Measurements from ENCODE around the gene MRPL14. TPM values are rescaled to one million over a fixed set of nuclear protein-coding genes. Genes with fewer than 3 reads are reported as not detected.

MRPL14 gene
- 50.2 and 58.1 TPM in 2 replicates for total RNA-seq (2012; rRNA removed)

- Histone ChIP-seq H3K27me3 (ENCODE audit: control insufficient read depth, insufficient read depth, low read length) (no peaks in the 10 kb centered on the region), H3K4me2 (ENCODE audit: low read length) (peak within 1 kb of the TSS; percentile 98), H3K9ac (ENCODE audit: low read depth, low read length) (peak within 1 kb of the TSS; percentile 80), H3K4me1 (ENCODE audit: control insufficient read depth, insufficient read depth, low read length) (peaks cover 43% of the 10 kb centered on the region), H3K4me3 (ENCODE audit: low read length) (peak within 1 kb of the TSS; percentile 85), H3K36me3 (ENCODE audit: insufficient read depth, low read length) (no peaks in the 10 kb centered on the region), H3K9me3 (replicated peaks; ENCODE audit: low read length) (no peaks in the 10 kb centered on the region)
These were observed at the start of gene MRPL14, which contains the start of gene TMEM63B for GRCh38 chr6:44127186-44128019. Gene MRPL14, minus strand, starts transcription at chr6:44127452. Its CDS starts 10,841 bp downstream, at chr6:44116611. Gene TMEM63B, plus strand, starts transcription at chr6:44127554. Its CDS starts 7,031 bp downstream, at chr6:44134585.

- Histone ChIP-seq H3K36me3 (ENCODE audit: insufficient read depth, low read length) (no peaks in the 10 kb centered on the region), H3K9me3 (replicated peaks; ENCODE audit: low read length) (no peaks in the 10 kb centered on the region), H3K27me3 (ENCODE audit: control insufficient read depth, insufficient read depth, low read length) (peaks cover 2% of the 10 kb centered on the region), H3K4me1 (ENCODE audit: control insufficient read depth, insufficient read depth, low read length) (peaks cover 28% of the 10 kb centered on the region), H3K4me3 (ENCODE audit: low read length) (no peak overlapping the region), H3K9ac (ENCODE audit: low read depth, low read length) (no peak overlapping the region), H3K4me2 (ENCODE audit: low read length) (no peak overlapping the region)
These were observed 49.0 kb upstream of the MRPL14 start for GRCh38 chr6:44176130-44176761.

- Histone ChIP-seq H3K9me3 (replicated peaks; ENCODE audit: low read length) (no peaks in the 10 kb centered on the region), H3K4me2 (ENCODE audit: low read length) (peak overlapping the region; percentile 6), H3K4me1 (ENCODE audit: control insufficient read depth, insufficient read depth, low read length) (peaks cover 12% of the 10 kb centered on the region), H3K4me3 (ENCODE audit: low read length) (no peak overlapping the region), H3K36me3 (ENCODE audit: insufficient read depth, low read length) (no peaks in the 10 kb centered on the region), H3K27me3 (ENCODE audit: control insufficient read depth, insufficient read depth, low read length) (peaks cover 14% of the 10 kb centered on the region), H3K9ac (ENCODE audit: low read depth, low read length) (no peak overlapping the region)
These were observed 45.7 kb upstream of the MRPL14 start for GRCh38 chr6:44172731-44173500.

GRCh38 chr6:44171899-44172546, 44.8 kb upstream of the MRPL14 start:
- Histone ChIP-seq H3K36me3 (ENCODE audit: insufficient read depth, low read length) (no peaks in the 10 kb centered on the region), H3K4me3 (ENCODE audit: low read length) (no peak overlapping the region), H3K27me3 (ENCODE audit: control insufficient read depth, insufficient read depth, low read length) (peaks cover 14% of the 10 kb centered on the region), H3K4me1 (ENCODE audit: control insufficient read depth, insufficient read depth, low read length) (peaks cover 6% of the 10 kb centered on the region), H3K9me3 (replicated peaks; ENCODE audit: low read length) (no peaks in the 10 kb centered on the region), H3K9ac (ENCODE audit: low read depth, low read length) (no peak overlapping the region), H3K4me2 (ENCODE audit: low read length) (no peak overlapping the region)

GRCh38 chr6:44169886-44170570, 42.8 kb upstream of the MRPL14 start:
- Histone ChIP-seq H3K27me3 (ENCODE audit: control insufficient read depth, insufficient read depth, low read length) (peaks cover 30% of the 10 kb centered on the region), H3K4me1 (ENCODE audit: control insufficient read depth, insufficient read depth, low read length) (peaks cover 3% of the 10 kb centered on the region), H3K9ac (ENCODE audit: low read depth, low read length) (no peak overlapping the region), H3K4me2 (ENCODE audit: low read length) (no peak overlapping the region), H3K9me3 (replicated peaks; ENCODE audit: low read length) (no peaks in the 10 kb centered on the region), H3K4me3 (ENCODE audit: low read length) (no peak overlapping the region), H3K36me3 (ENCODE audit: insufficient read depth, low read length) (no peaks in the 10 kb centered on the region)

GRCh38 chr6:44169154-44169553, 41.9 kb upstream of the MRPL14 start:
- H3K9me3 ChIP-seq (replicated peaks; ENCODE audit: low read length), result no peaks in the 10 kb centered on the region
- no peak overlapping the region for H3K4me3 ChIP-seq (ENCODE audit: low read length)
- H3K4me2 ChIP-seq (ENCODE audit: low read length), result no peak overlapping the region
- H3K9ac ChIP-seq (ENCODE audit: low read depth, low read length), result no peak overlapping the region
- no peaks in the 10 kb centered on the region for H3K36me3 ChIP-seq (ENCODE audit: insufficient read depth, low read length)
- peaks cover 3% of the 10 kb centered on the region for H3K4me1 ChIP-seq (ENCODE audit: control insufficient read depth, insufficient read depth, low read length)
- peaks cover 35% of the 10 kb centered on the region for H3K27me3 ChIP-seq (ENCODE audit: control insufficient read depth, insufficient read depth, low read length)

- Histone ChIP-seq H3K36me3 (ENCODE audit: insufficient read depth, low read length) (no peaks in the 10 kb centered on the region), H3K4me1 (ENCODE audit: control insufficient read depth, insufficient read depth, low read length) (no peaks in the 10 kb centered on the region), H3K9me3 (replicated peaks; ENCODE audit: low read length) (no peaks in the 10 kb centered on the region), H3K4me2 (ENCODE audit: low read length) (no peak overlapping the region), H3K4me3 (ENCODE audit: low read length) (no peak overlapping the region), H3K27me3 (ENCODE audit: control insufficient read depth, insufficient read depth, low read length) (peaks cover 46% of the 10 kb centered on the region), H3K9ac (ENCODE audit: low read depth, low read length) (no peak overlapping the region)
These were observed 40.3 kb upstream of the MRPL14 start for GRCh38 chr6:44167567-44167966.

GRCh38 chr6:44166591-44167184, 39.4 kb upstream of the MRPL14 start:
- no peaks in the 10 kb centered on the region for H3K36me3 ChIP-seq (ENCODE audit: insufficient read depth, low read length)
- peaks cover 47% of the 10 kb centered on the region for H3K27me3 ChIP-seq (ENCODE audit: control insufficient read depth, insufficient read depth, low read length)
- H3K4me2 ChIP-seq (ENCODE audit: low read length), result no peak overlapping the region
- no peak overlapping the region for H3K4me3 ChIP-seq (ENCODE audit: low read length)
- H3K9ac ChIP-seq (ENCODE audit: low read depth, low read length), result no peak overlapping the region
- peaks cover 6% of the 10 kb centered on the region for H3K4me1 ChIP-seq (ENCODE audit: control insufficient read depth, insufficient read depth, low read length)
- no peaks in the 10 kb centered on the region for H3K9me3 ChIP-seq (replicated peaks; ENCODE audit: low read length)

GRCh38 chr6:44166116-44166515, 38.9 kb upstream of the MRPL14 start:
- no peaks in the 10 kb centered on the region for H3K36me3 ChIP-seq (ENCODE audit: insufficient read depth, low read length)
- H3K9ac ChIP-seq (ENCODE audit: low read depth, low read length), result no peak overlapping the region
- H3K4me2 ChIP-seq (ENCODE audit: low read length), result no peak overlapping the region
- H3K27me3 ChIP-seq (ENCODE audit: control insufficient read depth, insufficient read depth, low read length), result peaks cover 44% of the 10 kb centered on the region
- H3K4me1 ChIP-seq (ENCODE audit: control insufficient read depth, insufficient read depth, low read length), result peaks cover 11% of the 10 kb centered on the region
- H3K4me3 ChIP-seq (ENCODE audit: low read length), result no peak overlapping the region
- no peaks in the 10 kb centered on the region for H3K9me3 ChIP-seq (replicated peaks; ENCODE audit: low read length)

GRCh38 chr6:44162876-44163625, 35.8 kb upstream of the MRPL14 start:
- peaks cover 34% of the 10 kb centered on the region for H3K27me3 ChIP-seq (ENCODE audit: control insufficient read depth, insufficient read depth, low read length)
- H3K9ac ChIP-seq (ENCODE audit: low read depth, low read length), result no peak overlapping the region
- peaks cover 11% of the 10 kb centered on the region for H3K4me1 ChIP-seq (ENCODE audit: control insufficient read depth, insufficient read depth, low read length)
- H3K4me2 ChIP-seq (ENCODE audit: low read length), result no peak overlapping the region
- H3K36me3 ChIP-seq (ENCODE audit: insufficient read depth, low read length), result no peaks in the 10 kb centered on the region
- H3K4me3 ChIP-seq (ENCODE audit: low read length), result no peak overlapping the region
- H3K9me3 ChIP-seq (replicated peaks; ENCODE audit: low read length), result no peaks in the 10 kb centered on the region
